IPS-15b (cell line): ENCODE results near the gene JMJD7.

Experiments
- H3K27me3 ChIP-seq: one replicate; pipeline ENCODE4 v1.6.1; 2013; ENCODE audit warnings: low read length; ENCODE audit not compliant: control insufficient read depth, insufficient read depth
- H3K36me3 ChIP-seq: one replicate; pipeline ENCODE4 v1.6.1; 2013; ENCODE audit warnings: low read length; ENCODE audit not compliant: control insufficient read depth, insufficient read depth
- H3K4me1 ChIP-seq: one replicate; pipeline ENCODE4 v1.6.1; 2013; ENCODE audit warnings: mild to moderate bottlenecking, low read length; ENCODE audit not compliant: control insufficient read depth, insufficient read depth
- H3K4me3 ChIP-seq: one replicate; pipeline ENCODE4 v1.5.1; 2013; ENCODE audit warnings: low read depth, low read length
- H3K9ac ChIP-seq: one replicate; pipeline ENCODE4 v1.6.1; 2013; ENCODE audit warnings: low read depth, mild to moderate bottlenecking, low read length
- H3K9me3 ChIP-seq: one replicate; pipeline ENCODE4 v1.6.1; 2013; ENCODE audit warnings: mild to moderate bottlenecking, low read length; ENCODE audit not compliant: control insufficient read depth, insufficient read depth

The JMJD7 gene

GRCh38 chr15:41814534-41814933 is 13.4 kb upstream of the JMJD7 start:
- Histone ChIP-seq H3K4me1 (no peaks in the 10 kb centered on the region), H3K9me3 (no peaks in the 10 kb centered on the region), H3K4me3 (no peak overlapping the region), H3K9ac (no peak overlapping the region), H3K36me3 (peaks cover 11% of the 10 kb centered on the region), H3K27me3 (no peaks in the 10 kb centered on the region)

- Histone ChIP-seq H3K4me1 (no peaks in the 10 kb centered on the region), H3K27me3 (no peaks in the 10 kb centered on the region), H3K4me3 (no peak overlapping the region), H3K9me3 (no peaks in the 10 kb centered on the region), H3K9ac (no peak overlapping the region), H3K36me3 (peaks cover 14% of the 10 kb centered on the region)
Measured at GRCh38 chr15:41816788-41817187, 11.1 kb upstream of the JMJD7 start.

- H3K27me3 ChIP-seq, result no peaks in the 10 kb centered on the region
- H3K9me3 ChIP-seq, result no peaks in the 10 kb centered on the region
- no peak overlapping the region for H3K9ac ChIP-seq
- H3K4me3 ChIP-seq, result no peak overlapping the region
- peaks cover 14% of the 10 kb centered on the region for H3K36me3 ChIP-seq
- H3K4me1 ChIP-seq, result no peaks in the 10 kb centered on the region
Measured at GRCh38 chr15:41817327-41817726, 10.6 kb upstream of the JMJD7 start.

- no peaks in the 10 kb centered on the region for H3K9me3 ChIP-seq
- H3K27me3 ChIP-seq, result no peaks in the 10 kb centered on the region
- H3K4me3 ChIP-seq, result no peak overlapping the region
- no peaks in the 10 kb centered on the region for H3K4me1 ChIP-seq
- H3K36me3 ChIP-seq, result peaks cover 15% of the 10 kb centered on the region
- H3K9ac ChIP-seq, result no peak overlapping the region
Measured at GRCh38 chr15:41817781-41818180, 10.1 kb upstream of the JMJD7 start.

- Histone ChIP-seq H3K27me3 (no peaks in the 10 kb centered on the region), H3K9me3 (no peaks in the 10 kb centered on the region), H3K9ac (no peak overlapping the region), H3K4me3 (no peak overlapping the region), H3K4me1 (no peaks in the 10 kb centered on the region), H3K36me3 (peaks cover 25% of the 10 kb centered on the region)
Measured at GRCh38 chr15:41819455-41820050, 8.3 kb upstream of the JMJD7 start.

GRCh38 chr15:41820791-41821423 is 7.0 kb upstream of the JMJD7 start:
- Histone ChIP-seq H3K27me3 (no peaks in the 10 kb centered on the region), H3K4me3 (no peak overlapping the region), H3K9ac (no peak overlapping the region), H3K9me3 (no peaks in the 10 kb centered on the region), H3K36me3 (peaks cover 25% of the 10 kb centered on the region), H3K4me1 (no peaks in the 10 kb centered on the region)

- no peak overlapping the region for H3K4me3 ChIP-seq
- no peaks in the 10 kb centered on the region for H3K4me1 ChIP-seq
- no peaks in the 10 kb centered on the region for H3K27me3 ChIP-seq
- H3K36me3 ChIP-seq, result peaks cover 25% of the 10 kb centered on the region
- no peaks in the 10 kb centered on the region for H3K9me3 ChIP-seq
- no peak overlapping the region for H3K9ac ChIP-seq
Measured at GRCh38 chr15:41821831-41822230, 6.1 kb upstream of the JMJD7 start.

- no peaks in the 10 kb centered on the region for H3K9me3 ChIP-seq
- H3K4me3 ChIP-seq, result no peak overlapping the region
- no peak overlapping the region for H3K9ac ChIP-seq
- peaks cover 25% of the 10 kb centered on the region for H3K36me3 ChIP-seq
- H3K4me1 ChIP-seq, result no peaks in the 10 kb centered on the region
- no peaks in the 10 kb centered on the region for H3K27me3 ChIP-seq
Measured at GRCh38 chr15:41822471-41822870, 5.4 kb upstream of the JMJD7 start.

GRCh38 chr15:41822957-41823356 is 4.9 kb upstream of the JMJD7 start:
- Histone ChIP-seq H3K4me1 (no peaks in the 10 kb centered on the region), H3K27me3 (no peaks in the 10 kb centered on the region), H3K9me3 (no peaks in the 10 kb centered on the region), H3K4me3 (no peak overlapping the region), H3K9ac (no peak overlapping the region), H3K36me3 (peaks cover 22% of the 10 kb centered on the region)

GRCh38 chr15:41823502-41823901 is 4.4 kb upstream of the JMJD7 start:
- Histone ChIP-seq H3K9me3 (no peaks in the 10 kb centered on the region), H3K9ac (no peak overlapping the region), H3K4me3 (no peak overlapping the region), H3K4me1 (no peaks in the 10 kb centered on the region), H3K27me3 (no peaks in the 10 kb centered on the region), H3K36me3 (peaks cover 22% of the 10 kb centered on the region)

- Histone ChIP-seq H3K4me3 (no peak overlapping the region), H3K4me1 (no peaks in the 10 kb centered on the region), H3K9ac (no peak overlapping the region), H3K36me3 (peaks cover 17% of the 10 kb centered on the region), H3K27me3 (no peaks in the 10 kb centered on the region), H3K9me3 (no peaks in the 10 kb centered on the region)
Measured at GRCh38 chr15:41824062-41824745, 3.7 kb upstream of the JMJD7 start.

GRCh38 chr15:41825145-41825544 is 2.7 kb upstream of the JMJD7 start:
- Histone ChIP-seq H3K9ac (no peak overlapping the region), H3K36me3 (peaks cover 17% of the 10 kb centered on the region), H3K9me3 (no peaks in the 10 kb centered on the region), H3K27me3 (no peaks in the 10 kb centered on the region), H3K4me1 (no peaks in the 10 kb centered on the region), H3K4me3 (no peak overlapping the region)
